Measurements from ENCODE around the gene LRP1B. TPM values are rescaled to one million over a fixed set of nuclear protein-coding genes. Genes with fewer than 3 reads are reported as not detected.

The LRP1B gene
- total RNA-seq, 2 donors from 2014 or later, result 0.91 to 1.2 TPM

GRCh38 chr2:141341444-141341843 lies 789.4 kb downstream of the LRP1B start:
- H3K4me3 ChIP-seq, result no peak overlapping the region
- DNase-seq (ENCODE audit: low spot score), result no peak
- WGBS, result 43% methylated on average over 2 of the region's 2 CpGs
- intact Hi-C loops (cut with DNase I), result no loop called here
- TF ChIP-seq POLR2AphosphoS5 (IDR thresholded peaks at IDR 0.05) (no peak), POLR2A (IDR thresholded peaks at IDR 0.05) (no peak), CTCF (IDR thresholded peaks at IDR 0.05) (no peak)
- no peaks in the 10 kb centered on the region for H3K9me3 ChIP-seq
- H3K27me3 ChIP-seq (replicated peaks; ENCODE audit: insufficient read depth), result no peaks in the 10 kb centered on the region
- H3K4me1 ChIP-seq (replicated peaks), result no peaks in the 10 kb centered on the region
- H3K36me3 ChIP-seq, result no peaks in the 10 kb centered on the region
- no peak overlapping the region for H3K27ac ChIP-seq

GRCh38 chr2:141331127-141331526 lies 799.7 kb downstream of the LRP1B start:
- no peaks in the 10 kb centered on the region for H3K4me1 ChIP-seq (replicated peaks)

GRCh38 chr2:141329964-141330363 lies 800.9 kb downstream of the LRP1B start:
- TF ChIP-seq POLR2A (IDR thresholded peaks at IDR 0.05) (no peak), CTCF (IDR thresholded peaks at IDR 0.05) (no peak), POLR2AphosphoS5 (IDR thresholded peaks at IDR 0.05) (no peak)
- 47% methylated on average over 1 of the region's 1 CpG for WGBS

More at GRCh38 chr2:141331127-141331526, 799.7 kb downstream of the LRP1B start:
- no peak overlapping the region for H3K27ac ChIP-seq
- no peaks in the 10 kb centered on the region for H3K27me3 ChIP-seq (replicated peaks; ENCODE audit: insufficient read depth)
- H3K4me3 ChIP-seq, result no peak overlapping the region
- no peak for DNase-seq (ENCODE audit: low spot score)
- WGBS, result 91% methylated on average over 1 of the region's 1 CpG
- TF ChIP-seq CTCF (IDR thresholded peaks at IDR 0.05) (no peak), POLR2A (IDR thresholded peaks at IDR 0.05) (no peak), POLR2AphosphoS5 (IDR thresholded peaks at IDR 0.05) (no peak)
- H3K36me3 ChIP-seq, result no peaks in the 10 kb centered on the region
- no peaks in the 10 kb centered on the region for H3K9me3 ChIP-seq
- intact Hi-C loops (cut with DNase I), result no loop called here

GRCh38 chr2:141323571-141323970 lies 807.2 kb downstream of the LRP1B start:
- DNase-seq (ENCODE audit: low spot score), result no peak
- Histone ChIP-seq H3K27me3 (replicated peaks; ENCODE audit: insufficient read depth) (no peaks in the 10 kb centered on the region), H3K4me3 (no peak overlapping the region), H3K4me1 (replicated peaks) (no peaks in the 10 kb centered on the region), H3K27ac (no peak overlapping the region), H3K9me3 (no peaks in the 10 kb centered on the region), H3K36me3 (no peaks in the 10 kb centered on the region)
- intact Hi-C loops (cut with DNase I), result no loop called here
- 81% methylated on average over 2 of the region's 2 CpGs for WGBS
- no peak for TF ChIP-seq CTCF (IDR thresholded peaks at IDR 0.05)
- no peak for TF ChIP-seq POLR2AphosphoS5 (IDR thresholded peaks at IDR 0.05)
- TF ChIP-seq POLR2A (IDR thresholded peaks at IDR 0.05), result no peak

More at GRCh38 chr2:141329964-141330363, 800.9 kb downstream of the LRP1B start:
- intact Hi-C loops (cut with DNase I), result no loop called here
- Histone ChIP-seq H3K4me1 (replicated peaks) (no peaks in the 10 kb centered on the region), H3K27ac (no peak overlapping the region), H3K27me3 (replicated peaks; ENCODE audit: insufficient read depth) (no peaks in the 10 kb centered on the region), H3K4me3 (no peak overlapping the region), H3K36me3 (no peaks in the 10 kb centered on the region), H3K9me3 (no peaks in the 10 kb centered on the region)
- DNase-seq (ENCODE audit: low spot score), result no peak

- TF ChIP-seq POLR2AphosphoS5 (IDR thresholded peaks at IDR 0.05), result no peak
- no peak for TF ChIP-seq POLR2A (IDR thresholded peaks at IDR 0.05)
- no peak for TF ChIP-seq CTCF (IDR thresholded peaks at IDR 0.05)
- intact Hi-C loops (cut with DNase I), result no loop called here
- no peak for DNase-seq (ENCODE audit: low spot score)
- no peaks in the 10 kb centered on the region for H3K9me3 ChIP-seq
- no peaks in the 10 kb centered on the region for H3K27me3 ChIP-seq (replicated peaks; ENCODE audit: insufficient read depth)
- H3K4me1 ChIP-seq (replicated peaks), result no peaks in the 10 kb centered on the region
- H3K36me3 ChIP-seq, result no peaks in the 10 kb centered on the region
- no peak overlapping the region for H3K27ac ChIP-seq
- H3K4me3 ChIP-seq, result no peak overlapping the region
These were observed 812.8 kb downstream of the LRP1B start for GRCh38 chr2:141317986-141318385.
